C4-2B (cell line): ENCODE results near the gene RAB7B.

Experiments used
- CTCF ChIP-seq: fragments of 450-650 bp; conservative IDR thresholded peaks from 2 replicates; pipeline ENCODE4 v1.5.1; 2017; ENCODE audit warnings: mild to moderate bottlenecking
- ZFX ChIP-seq: fragments of 450-650 bp; IDR thresholded peaks from 2 replicates; pipeline ENCODE4 v1.6.1; 2017

- TF ChIP-seq CTCF (no peak), ZFX (no peak)
Measured at GRCh38 chr1:205975387-205975998, 27.7 kb downstream of the RAB7B start.
